A549 treated with AZD9567 at 1 μM for 4 hours (cell line): ENCODE measurements around the gene GPX2. TPM values are rescaled to one million over a fixed set of nuclear protein-coding genes. Genes with fewer than 3 reads are reported as not detected.

Experiments
- total RNA-seq: library from RNA; stranded (reverse); fragments of 200-300 nt; extraction: Qiagen RNA extraction; gene quantifications from 5 replicates; pipeline ENCODE4 v1.2.3, GENCODE V29; 2022; ENCODE audit not compliant: insufficient read depth

The GPX2 gene
- total RNA-seq: 162 to 296 TPM (median 187 TPM) in 5 replicates

DNA sequence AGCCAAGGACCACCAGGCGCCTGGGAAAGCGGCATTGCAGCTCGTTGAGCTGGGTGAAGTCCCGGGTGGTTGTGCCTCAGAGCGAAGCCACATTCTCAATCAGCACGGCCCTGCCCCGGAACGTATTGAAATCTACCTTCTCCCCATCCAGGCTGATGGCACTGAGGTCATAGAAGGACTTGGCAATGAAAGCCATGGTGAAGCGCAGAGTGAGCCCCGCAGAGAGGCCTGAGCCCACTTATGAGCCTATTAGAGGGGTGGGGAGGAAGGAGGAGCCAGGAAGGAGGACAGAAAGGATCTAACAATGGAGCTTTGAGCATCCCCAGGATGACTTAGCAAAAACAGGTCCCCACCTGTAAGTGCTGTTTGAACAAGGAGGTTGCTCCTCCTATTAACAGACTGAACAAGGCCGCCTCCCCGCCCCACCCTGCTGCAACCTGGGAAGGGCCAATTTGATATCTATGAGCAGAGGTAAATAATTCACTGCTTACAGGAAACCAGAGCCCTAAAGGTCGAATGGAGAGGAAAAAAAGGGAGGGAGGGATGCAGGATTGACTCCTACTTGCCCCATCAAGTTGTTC is at the start of gene GPX2:
TSS of gene GPX2 (minus strand) at position 215 of the 581 bp plus-strand sequence. CDS start at position 196, 19 bp downstream.

DNA sequence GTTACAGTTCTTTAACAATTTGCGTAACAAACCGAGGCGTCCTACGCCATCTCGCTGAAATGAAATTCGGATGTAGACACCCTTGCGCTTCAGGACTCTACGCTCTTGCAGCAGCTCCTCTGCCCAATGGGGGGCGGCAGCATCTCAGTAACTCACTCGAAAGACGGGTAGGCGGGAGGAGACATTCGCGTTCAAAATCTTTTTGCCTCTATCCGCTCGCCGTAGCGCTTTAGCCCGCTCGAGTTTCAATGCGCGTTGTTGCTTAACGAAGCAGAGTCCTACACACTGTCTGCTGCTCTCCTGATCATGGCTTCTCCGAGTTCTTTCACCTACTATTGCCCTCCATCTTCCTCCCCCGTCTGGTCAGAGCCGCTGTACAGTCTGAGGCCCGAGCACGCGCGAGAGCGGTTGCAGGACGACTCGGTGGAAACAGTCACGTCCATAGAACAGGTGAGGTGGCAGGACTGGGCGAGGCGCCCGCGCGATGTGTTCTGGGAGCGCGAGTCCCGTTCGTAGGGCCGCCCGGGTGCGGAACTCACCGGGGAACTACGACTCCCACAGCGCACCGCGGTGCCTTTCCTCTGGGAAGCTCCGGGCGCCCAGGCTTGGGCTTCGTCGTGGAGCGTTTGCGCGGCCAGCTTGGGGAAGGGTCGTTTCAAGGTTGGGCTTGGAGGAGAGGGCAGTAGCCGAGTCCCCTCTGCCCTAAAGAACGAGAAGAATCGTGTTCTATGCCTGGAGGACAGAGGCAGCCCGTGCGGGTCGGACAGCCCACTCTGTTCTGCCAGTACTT is 44.3 kb upstream of the GPX2 start, which contains the start of gene FNTB:
TSS of gene FNTB (plus strand) at position 248 of the 790 bp plus-strand sequence. CDS start at position 307, 59 bp downstream.

DNA sequence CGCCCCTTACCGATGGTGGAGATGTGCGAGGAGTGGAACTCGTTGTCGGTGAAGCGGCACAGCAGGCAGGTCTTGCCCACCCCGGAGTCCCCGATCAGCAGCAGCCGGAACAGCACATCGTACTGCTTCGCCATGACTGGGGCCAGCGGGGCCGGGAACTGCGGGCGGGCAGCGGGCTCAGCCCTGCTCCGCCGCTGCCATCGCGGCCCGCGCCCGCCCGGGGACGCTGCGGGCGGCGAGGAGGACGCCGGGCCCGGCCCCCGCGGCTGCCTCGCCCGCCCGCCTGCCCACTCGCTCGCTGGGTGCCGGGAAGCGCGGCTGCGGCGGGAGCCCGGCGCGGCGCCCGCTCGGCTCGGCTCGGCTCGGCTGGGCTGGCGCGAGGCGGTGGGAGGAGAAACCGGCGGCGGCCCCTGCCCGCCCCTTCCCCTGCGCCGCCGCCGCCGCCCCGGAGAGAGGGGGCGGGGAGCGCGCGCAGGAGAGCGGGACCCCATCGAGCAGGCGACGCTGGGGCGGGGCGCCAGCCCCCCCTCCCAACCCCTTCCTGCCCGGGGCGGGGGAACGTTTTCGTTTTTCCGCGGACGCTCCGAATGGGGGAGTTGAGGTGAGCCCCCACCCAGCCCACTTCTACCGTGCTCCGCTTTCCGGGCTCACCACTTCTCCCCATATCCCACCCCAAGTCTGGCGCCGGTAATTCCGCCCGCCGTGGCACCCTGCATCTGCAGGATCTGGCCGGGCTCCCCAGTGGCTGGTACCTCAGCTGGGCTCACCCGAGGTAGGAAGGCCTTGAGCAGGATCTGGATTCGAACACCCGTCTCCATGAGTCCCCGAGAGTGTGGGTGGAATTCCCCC is 29.6 kb upstream of the GPX2 start, which contains the start of gene RAB15:
TSS of gene RAB15 (minus strand) at position 394 of the 849 bp plus-strand sequence. CDS start at position 134, 260 bp downstream.

DNA sequence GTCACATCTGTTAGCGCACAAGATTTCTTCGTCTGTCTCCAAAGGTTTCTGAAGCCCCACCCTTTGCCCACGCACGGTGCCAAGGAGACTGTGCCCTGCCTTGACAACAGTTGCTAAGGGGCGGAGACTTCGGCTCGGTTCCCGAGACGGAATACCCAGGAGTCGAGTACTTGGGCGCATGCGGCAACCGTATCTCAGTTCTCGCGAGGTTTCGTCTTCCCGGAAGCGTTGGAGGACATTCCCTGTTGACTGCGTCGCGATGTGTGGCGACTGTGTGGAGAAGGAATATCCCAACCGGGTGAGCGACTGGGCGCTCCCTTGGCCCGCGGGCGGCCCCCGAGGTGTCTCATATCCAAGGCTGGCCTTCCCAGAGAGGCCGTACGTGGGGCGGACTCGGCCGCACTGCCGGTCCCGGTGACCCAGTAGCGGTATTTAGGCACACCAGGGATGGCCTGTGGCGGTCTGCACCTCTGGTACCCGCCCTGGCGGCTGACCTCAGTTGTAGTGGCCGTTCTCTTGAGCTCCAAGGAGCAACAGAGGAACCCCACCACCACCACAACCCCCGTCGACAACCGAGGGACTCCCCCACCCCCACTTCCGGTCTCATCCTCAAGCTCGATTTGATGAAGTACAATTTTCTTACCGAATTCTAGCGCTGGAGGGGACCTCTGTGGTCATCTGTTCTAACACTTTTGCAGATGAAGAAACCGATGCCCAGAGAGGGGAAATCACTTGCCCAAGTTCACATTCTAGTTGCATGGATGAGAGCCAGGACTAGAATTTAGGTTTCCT is 28.1 kb downstream of the GPX2 start, which contains the start of gene CHURC1:
TSS of gene CHURC1 (plus strand) at position 219 of the 792 bp plus-strand sequence. CDS start at position 260, 41 bp downstream.

Other genes with a start within 250 kb of the GPX2 start
- gene PLEKHG3, start 238.3 kb downstream of the GPX2 start, total RNA-seq: 19.5 to 28.7 TPM (median 27.1 TPM) in 5 replicates
- gene SPTB, start 62.8 kb downstream of the GPX2 start, total RNA-seq: 1.0 to 1.2 TPM (median 1.0 TPM) in 5 replicates
- gene CHURC1, start 28.3 kb downstream of the GPX2 start, total RNA-seq: 76.9 to 109 TPM (median 80.6 TPM) in 5 replicates
- gene RAB15, start 29.6 kb upstream of the GPX2 start, total RNA-seq: 16.3 to 20.0 TPM (median 17.4 TPM) in 5 replicates
- gene FNTB, start 44.1 kb upstream of the GPX2 start, total RNA-seq: 21.1 to 29.9 TPM (median 22.7 TPM) in 5 replicates
- gene MAX, start 159.8 kb upstream of the GPX2 start, total RNA-seq: 54.8 to 71.3 TPM (median 57.1 TPM) in 5 replicates